VCaP (cell line): ENCODE measurements around the gene ACOT8.
A peak's percentile ranks its signal among the peaks of the same experiment; 100 is the strongest.

Experiments used
- H3K27ac ChIP-seq: fragments of 450-650 bp; 2 replicates; pipeline ENCODE4 v1.5.1; 2017
- TF ChIP-seq, protein P1 (sequence below): fragments of 450-650 bp; conservative IDR thresholded peaks from 2 replicates; pipeline ENCODE4 v1.5.1; 2017; ENCODE audit warnings: mild to moderate bottlenecking, moderate library complexity

The ACOT8 gene

GRCh38 chr20:45828589-45828988 lies 28.6 kb downstream of the ACOT8 start:
- no peak overlapping the region for H3K27ac ChIP-seq
- TF ChIP-seq, protein P1, sequence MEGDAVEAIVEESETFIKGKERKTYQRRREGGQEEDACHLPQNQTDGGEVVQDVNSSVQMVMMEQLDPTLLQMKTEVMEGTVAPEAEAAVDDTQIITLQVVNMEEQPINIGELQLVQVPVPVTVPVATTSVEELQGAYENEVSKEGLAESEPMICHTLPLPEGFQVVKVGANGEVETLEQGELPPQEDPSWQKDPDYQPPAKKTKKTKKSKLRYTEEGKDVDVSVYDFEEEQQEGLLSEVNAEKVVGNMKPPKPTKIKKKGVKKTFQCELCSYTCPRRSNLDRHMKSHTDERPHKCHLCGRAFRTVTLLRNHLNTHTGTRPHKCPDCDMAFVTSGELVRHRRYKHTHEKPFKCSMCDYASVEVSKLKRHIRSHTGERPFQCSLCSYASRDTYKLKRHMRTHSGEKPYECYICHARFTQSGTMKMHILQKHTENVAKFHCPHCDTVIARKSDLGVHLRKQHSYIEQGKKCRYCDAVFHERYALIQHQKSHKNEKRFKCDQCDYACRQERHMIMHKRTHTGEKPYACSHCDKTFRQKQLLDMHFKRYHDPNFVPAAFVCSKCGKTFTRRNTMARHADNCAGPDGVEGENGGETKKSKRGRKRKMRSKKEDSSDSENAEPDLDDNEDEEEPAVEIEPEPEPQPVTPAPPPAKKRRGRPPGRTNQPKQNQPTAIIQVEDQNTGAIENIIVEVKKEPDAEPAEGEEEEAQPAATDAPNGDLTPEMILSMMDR, result no peak

DNA sequence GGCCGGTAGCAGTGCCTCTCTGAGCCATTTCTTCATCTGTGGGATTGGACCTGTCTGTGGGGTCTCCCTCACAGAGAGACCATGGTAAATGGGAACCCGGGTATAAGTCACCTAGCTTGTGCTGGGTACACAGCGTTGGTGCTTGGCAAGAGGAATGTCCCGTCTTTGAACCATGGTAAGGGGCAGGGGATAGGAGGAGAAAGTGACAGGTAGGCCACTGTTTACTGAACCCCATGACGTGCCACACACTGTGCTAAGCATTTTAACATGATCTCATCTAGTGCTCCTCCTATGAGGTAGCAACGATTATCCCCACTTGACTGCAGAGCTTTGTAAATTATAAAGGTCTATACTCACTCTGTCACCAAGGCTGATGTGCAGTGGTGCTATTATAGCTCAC lies 29.5 kb downstream of the ACOT8 start:
- no peak overlapping the region for H3K27ac ChIP-seq
- TF ChIP-seq, protein P1, result no peak

DNA sequence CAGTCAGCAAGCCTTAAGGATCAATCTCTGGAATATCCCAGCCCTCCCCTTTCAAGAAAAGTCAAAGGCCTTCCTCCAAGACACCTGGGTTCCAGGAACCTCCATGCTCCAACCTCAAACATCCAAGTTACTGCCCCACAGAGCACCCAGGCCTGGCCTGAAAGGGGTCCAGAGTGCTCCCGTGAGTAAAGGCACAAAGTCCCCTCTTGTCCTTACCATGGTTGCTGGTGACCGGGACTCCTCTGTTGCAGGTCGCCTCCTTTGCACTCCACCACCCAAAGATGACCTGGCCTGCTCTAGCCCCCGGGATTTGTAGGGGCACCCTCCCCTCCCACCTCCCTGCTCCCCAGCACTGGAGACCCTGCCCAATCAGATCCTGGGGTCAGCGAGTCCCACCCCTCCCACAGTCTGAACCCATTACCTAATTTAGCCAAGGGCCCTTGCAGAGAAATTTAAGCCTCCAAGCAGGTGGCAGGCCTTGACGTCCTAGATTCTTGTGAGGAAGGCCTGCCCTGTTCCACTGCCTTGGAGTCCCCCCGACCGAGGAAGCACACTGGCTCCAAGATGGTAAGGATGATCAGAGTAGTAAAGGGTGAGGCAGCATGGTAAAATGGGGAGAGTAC lies 30.1 kb downstream of the ACOT8 start, which contains the start of gene TNNC2:
Gene TNNC2 (minus strand): TSS at position 283 of the 623 bp plus-strand sequence. CDS start 64 bp downstream, at position 219.
- no peak within 1 kb of the TSS for H3K27ac ChIP-seq
- TF ChIP-seq, protein P1, result no peak

- TF ChIP-seq, protein P1, result no peak
- H3K27ac ChIP-seq, result no peak overlapping the region
Measured at GRCh38 chr20:45826381-45827019, 30.7 kb downstream of the ACOT8 start.

DNA sequence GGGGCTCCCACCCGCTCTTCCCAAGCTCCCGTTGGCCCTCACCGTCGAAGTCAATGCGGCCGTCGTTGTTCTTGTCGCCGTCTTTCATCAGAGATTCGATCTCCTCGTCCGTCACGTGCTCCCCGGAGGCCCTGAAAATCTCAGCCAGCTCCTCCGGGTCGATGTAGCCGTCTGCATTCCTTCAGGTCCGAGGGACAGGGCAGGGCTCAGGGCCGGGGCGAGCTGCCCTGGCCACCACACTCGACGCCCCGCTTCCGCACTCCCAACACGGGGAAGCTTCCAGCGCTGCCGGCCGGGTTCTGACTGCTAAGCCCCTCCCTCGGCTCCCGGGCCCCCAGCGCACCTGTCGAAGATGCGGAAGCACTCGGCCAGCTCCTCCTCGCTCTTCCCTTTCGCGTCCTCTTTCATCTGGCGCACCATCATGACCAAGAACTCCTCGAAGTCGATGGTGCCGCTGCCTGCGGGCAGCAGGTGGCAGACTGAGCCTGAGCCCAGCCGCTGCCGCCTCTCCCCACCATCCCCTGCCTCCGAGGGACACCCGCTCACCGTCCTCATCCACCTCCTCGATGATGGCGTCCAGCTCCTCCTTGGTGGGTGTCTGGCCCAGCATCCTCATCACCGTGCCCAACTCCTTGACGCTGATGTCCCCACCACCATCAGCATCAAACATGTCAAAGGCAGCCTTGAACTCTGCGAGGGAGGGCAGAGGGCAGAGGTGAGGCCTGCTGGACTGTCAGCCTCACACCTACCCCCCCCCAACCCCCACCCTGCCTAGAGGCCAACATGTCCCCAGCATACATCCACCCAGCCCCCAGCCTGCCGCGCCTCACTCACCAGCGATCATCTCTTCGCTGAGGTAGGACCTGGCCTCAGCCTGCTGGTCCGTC lies 33.0 kb downstream of the ACOT8 start:
- TF ChIP-seq, protein P1, result peak; percentile 69
- H3K27ac ChIP-seq, result no peak overlapping the region

DNA sequence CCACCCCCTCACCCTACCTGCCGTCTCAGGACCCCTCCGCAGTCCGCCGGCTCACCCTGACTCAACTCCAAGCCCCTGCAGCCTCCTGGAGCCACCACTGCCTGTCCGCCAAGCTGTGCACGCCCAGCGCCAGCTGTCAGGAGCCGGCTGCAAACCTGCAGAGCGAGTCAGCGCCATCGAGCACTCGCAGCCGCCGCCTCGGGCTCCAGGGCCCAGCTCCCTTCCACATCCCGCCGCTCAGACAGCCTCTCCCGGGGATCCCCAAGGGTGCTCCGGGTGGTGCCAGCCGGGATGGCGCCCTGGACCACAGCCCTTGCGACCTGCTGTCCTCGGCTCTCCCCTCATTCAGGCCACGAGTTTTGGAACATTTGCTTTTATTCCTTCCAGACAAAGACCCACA lies 34.3 kb downstream of the ACOT8 start:
- peak overlapping the region; percentile 9; the same call in 1 of the 2 replicates for H3K27ac ChIP-seq
- TF ChIP-seq, protein P1, result no peak

DNA sequence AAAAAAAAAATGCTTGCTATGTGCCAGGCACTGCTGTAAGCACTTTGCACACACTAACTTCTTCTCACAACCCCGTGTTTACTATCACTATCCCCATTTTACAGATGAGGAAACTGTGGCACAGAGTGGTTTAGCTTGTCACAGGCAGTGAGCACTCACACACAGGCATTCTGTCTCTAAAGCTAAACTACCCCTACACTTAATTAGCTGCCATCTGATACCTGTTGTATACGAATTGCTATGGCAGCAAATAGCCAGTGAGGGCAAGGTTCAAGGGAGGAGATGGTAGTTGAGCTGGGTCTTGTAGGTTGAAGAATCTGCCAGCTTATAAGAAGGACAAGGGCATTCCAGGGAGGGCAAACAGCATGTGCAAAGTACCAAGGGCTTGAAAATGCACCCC lies 35.2 kb downstream of the ACOT8 start:
- TF ChIP-seq, protein P1, result no peak
- no peak overlapping the region for H3K27ac ChIP-seq
